Stimulated activated naive CD4-positive, alpha-beta T cell (primary cell): ENCODE measurements around the gene CBFA2T2.
"Not testable (repeated sequence)": the region's sequence is repeated elsewhere in the genome, so short reads cannot be mapped to it uniquely, and the experiment has no call there.

Experiments
- DNase-seq, 6 experiments: peaks; one replicate each; lab custom pipeline; 2025; lab: John Stamatoyannopoulos, UW

Gene CBFA2T2

GRCh38 chr20:33470866-33471265 is 19.0 kb upstream of the CBFA2T2 start:
- DNase-seq, result no peak

DNA sequence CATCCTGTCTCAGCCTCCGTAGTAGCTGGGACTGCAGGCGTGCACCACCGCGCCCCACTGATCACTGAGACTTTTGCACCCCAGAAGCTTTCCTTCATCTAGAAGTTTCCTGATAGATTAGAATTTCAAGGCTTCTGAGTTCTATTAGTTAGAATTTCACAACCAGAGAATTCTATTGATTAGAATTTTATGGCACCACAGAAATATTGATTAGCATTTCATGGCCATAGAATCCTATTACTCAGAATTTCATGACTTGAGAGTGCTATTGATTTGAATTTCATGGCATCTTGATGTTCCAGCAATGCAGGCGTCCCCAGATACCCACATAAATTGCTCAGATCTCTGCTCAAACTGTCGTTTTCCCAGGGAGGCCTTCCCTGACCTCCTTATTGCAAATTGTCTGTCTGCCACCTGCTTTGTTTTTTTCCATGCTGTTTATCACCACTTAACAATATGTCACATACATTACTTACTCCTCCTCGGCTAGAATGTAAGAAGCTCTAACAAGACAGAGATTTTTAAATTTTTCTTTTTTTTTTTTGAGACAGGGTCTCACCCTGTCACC is 16.9 kb upstream of the CBFA2T2 start:
- DNase-seq, result no peak

- no peak for DNase-seq
Measured at GRCh38 chr20:33474097-33474873, 15.6 kb upstream of the CBFA2T2 start.

DNA sequence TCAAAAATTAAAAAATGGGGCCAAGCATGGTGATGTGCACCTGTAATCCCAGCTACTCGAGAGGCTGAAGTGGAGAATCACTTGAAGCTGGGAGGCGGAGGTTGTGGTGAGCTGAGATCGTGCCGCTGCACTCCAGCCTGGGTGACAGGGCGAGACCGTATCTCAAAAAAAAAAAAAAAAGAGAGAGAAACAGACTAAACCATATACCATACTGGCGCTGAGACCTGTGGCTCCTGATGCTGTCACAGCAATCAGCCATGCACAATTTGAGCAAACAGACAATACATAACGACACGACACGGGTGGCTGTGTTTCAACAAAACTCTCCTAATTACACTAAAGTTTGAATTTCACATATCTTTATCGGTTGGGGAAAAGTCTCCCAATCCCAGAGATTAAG is 14.9 kb upstream of the CBFA2T2 start:
- DNase-seq, result no peak

GRCh38 chr20:33475381-33476152 is 14.3 kb upstream of the CBFA2T2 start:
- no peak for DNase-seq

GRCh38 chr20:33477386-33478234 is 12.3 kb upstream of the CBFA2T2 start:
- DNase-seq, result no peak

GRCh38 chr20:33480048-33480447 is 9.8 kb upstream of the CBFA2T2 start:
- DNase-seq, result no peak

DNA sequence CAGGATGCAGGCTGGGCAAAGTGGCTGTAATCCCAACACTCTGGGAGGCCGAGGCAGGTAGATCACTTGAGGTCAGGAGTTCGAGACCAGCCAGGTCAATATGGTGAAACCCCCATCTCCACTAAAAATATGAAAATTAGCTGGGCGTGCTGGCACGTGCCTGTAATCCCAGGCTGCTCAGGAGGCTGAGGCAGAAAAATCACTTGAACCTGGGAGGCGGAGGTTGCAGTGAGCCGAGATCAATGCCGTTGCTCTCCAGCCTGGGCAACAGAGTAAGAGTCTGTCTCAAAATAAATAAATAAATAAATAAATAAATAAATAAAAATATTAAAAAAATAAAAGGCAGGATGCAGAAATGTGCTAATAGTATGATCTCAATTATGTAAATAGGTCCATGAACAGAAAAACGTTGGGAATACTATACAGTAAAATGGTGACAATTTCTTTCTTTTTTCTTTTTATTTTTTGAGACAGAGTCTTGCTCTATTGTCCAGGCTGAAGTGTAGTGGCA is 8.4 kb upstream of the CBFA2T2 start:
- no peak for DNase-seq

GRCh38 chr20:33482581-33482980 is 7.3 kb upstream of the CBFA2T2 start:
- DNase-seq, result no peak

- not testable (repeated sequence) for DNase-seq
Measured at GRCh38 chr20:33483186-33483585, 6.7 kb upstream of the CBFA2T2 start.

DNA sequence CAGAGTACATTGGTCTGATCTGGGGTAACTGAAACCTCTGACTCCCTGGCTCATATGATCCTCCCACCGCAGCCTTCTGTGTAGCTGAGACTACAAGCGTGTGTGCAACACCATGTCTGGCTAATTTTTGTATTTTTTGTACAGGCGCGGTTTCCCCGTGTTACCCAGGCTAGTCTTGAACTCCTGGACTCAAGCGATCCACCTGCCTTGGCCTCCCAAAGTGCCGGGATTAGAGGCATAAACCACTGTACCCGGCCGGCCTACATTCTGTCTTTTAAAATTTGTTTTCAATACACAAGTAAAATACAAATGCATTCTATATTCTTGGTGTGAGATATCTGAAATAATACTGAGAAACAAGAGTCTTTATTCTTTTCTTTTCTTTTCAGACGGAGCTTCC is 1.7 kb upstream of the CBFA2T2 start:
- DNase-seq, result no peak

GRCh38 chr20:33488661-33489494 is 1.0 kb upstream of the CBFA2T2 start:
- not testable (repeated sequence) for DNase-seq

DNA sequence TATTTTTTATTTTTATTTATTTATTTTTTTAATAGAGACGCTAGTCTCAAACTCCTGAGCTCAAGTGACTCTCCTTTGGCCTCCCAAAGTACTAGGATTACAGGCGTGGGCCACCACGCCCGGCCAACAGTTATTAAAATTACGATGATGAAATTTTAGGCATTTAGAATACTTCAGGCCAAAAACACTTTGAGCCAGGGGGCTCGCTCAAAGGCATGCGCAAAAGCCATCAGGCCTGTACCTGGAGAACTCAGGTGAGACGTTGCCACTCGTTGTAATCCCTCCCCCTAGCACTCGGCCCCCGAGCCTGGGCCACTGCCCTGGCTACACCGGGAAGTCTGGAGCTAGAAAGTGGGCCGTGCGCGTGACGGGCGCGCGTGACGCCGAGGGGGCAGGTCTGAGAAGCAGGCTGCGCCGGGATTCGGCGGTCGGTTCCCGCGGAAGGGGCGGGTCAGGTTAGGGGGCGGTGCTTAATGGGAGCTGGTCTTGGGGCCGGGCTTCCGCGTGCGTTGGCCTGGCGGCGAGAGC is 337 bp upstream of the CBFA2T2 start:
- peak; percentile 94 to 99 (median 98) for DNase-seq

GRCh38 chr20:33490934-33491656 is 1.2 kb downstream of the CBFA2T2 start:
- DNase-seq, result no peak

- no peak for DNase-seq
Measured at GRCh38 chr20:33493076-33493766, 3.3 kb downstream of the CBFA2T2 start.

GRCh38 chr20:33496776-33497175 is 6.9 kb downstream of the CBFA2T2 start:
- not testable (repeated sequence) for DNase-seq

GRCh38 chr20:33499355-33499754 is 9.5 kb downstream of the CBFA2T2 start:
- no peak for DNase-seq

GRCh38 chr20:33501000-33501399 is 11.1 kb downstream of the CBFA2T2 start:
- no peak for DNase-seq

GRCh38 chr20:33503564-33503963 is 13.7 kb downstream of the CBFA2T2 start:
- DNase-seq, result no peak
